Hematopoietic multipotent progenitor cell treated with erythropoietin and hydrocortisone succinate and interleukin-3 and kit ligand, for 8 days (in vitro differentiated cells): Measurements from ENCODE around the gene DOCK4.
A peak's percentile ranks its signal among the peaks of the same experiment; 100 is the strongest.

Source experiments
- DNase-seq: peaks from one replicate; pipeline ENCODE4 v3.0.0-alpha.2; 2015

The DOCK4 gene

DNA sequence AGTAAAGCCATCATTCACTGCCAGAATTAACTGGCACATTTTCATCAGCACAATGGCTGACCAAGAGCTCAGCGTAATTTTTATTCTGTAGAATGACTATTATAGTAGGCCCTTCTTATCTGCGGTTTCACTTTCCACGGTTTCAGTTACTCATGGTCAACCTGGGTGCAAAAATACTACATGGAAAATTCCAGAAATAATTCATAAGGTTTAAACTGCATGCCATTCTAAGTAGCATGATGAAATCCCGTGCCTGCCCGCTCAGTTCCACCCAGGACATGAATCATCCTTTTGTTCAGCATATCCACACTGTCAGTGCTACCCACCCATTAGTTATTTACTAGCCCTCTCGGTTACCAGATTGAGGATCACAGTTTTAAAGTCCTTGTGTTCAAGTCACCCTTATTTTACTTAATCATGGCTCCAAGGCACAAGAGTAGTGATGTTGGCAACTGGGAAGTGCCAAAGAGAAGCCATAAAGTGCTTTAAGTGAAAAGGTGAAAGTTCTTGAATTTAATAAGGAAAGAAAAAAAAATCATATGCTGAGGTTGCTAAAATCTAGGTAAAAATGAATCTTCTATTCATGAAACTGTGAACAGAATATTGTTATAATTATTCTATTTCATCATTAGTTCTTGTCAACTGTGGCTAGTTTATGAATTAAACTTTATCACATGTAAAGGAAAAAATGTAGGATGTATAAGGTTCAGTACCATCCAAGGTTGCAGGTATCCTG is 204.9 kb downstream of the DOCK4 start:
- DNase-seq = no peak

DNA sequence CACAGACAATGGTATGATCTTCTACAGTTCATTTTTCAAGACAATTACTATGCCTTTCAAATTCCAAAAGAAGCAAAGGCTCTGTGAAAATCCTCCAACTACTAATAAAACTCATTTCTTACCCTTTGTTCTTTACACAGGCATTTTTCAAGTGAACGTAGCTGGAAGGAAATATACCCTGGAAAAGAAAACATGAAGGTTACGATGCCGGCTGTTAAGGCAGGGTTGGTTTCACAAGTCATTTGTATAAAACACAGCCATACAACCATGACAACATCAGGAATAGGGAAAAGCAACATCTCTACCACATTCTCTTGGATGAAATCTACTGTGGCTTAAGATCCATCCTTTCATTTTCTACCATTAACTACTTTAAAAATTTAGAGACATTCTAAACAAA is 207.9 kb downstream of the DOCK4 start:
- no peak for DNase-seq

DNA sequence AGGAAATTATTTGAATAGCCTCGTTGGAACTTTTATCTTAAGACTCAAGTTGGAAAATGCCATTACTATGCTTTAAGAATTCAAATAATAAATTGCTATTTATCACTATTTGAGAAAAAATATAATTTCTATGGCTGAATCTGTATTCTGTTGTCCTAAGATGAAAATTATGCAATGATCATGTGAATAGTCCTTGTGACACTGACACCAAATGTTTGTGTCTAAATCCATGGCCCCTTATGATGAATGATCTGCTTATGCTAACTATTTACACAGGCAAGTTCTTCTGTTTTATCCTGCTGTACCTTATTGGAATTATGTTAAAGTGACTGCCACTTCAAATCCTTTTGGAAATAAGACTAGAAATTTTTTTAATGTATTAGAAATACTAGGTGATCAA is 208.7 kb downstream of the DOCK4 start:
- DNase-seq = no peak

DNA sequence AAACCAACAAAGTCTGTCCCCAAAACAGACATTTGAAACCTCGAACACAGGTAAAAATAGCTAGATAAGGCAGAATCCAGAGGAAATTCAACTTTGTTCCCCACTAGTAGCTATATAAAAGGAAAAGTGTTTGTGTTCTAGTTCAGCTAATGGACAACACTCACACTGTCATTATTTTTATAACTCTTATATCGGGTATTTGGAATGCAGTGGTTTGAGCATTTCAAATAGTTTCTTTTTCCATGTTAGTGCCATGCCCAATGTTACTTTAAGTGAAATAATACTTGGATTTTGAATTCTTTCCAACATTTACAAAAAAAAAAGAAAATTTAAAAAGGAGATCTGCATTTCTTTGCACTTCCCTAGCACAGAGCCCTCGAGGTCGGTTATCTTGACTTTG is 213.6 kb downstream of the DOCK4 start:
- DNase-seq = no peak

DNA sequence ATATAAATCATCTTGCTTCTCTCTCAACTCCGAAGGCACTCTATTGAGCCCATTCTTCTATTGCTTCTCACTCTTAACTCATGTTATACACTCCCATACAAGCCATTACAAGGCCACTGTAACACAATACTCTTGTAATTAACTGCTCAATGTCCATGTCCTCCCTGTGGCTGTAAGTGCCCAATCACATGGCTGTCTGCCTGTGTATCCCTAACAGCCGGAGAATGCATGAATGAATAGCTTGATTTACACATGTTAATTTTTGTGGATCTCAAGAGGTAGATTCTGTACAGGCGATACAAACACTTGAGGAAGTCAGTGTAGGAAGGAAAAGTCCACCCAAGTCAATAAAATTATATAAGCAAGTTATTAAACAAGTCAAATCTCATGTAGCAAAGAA is 215.6 kb downstream of the DOCK4 start:
- no peak for DNase-seq

DNA sequence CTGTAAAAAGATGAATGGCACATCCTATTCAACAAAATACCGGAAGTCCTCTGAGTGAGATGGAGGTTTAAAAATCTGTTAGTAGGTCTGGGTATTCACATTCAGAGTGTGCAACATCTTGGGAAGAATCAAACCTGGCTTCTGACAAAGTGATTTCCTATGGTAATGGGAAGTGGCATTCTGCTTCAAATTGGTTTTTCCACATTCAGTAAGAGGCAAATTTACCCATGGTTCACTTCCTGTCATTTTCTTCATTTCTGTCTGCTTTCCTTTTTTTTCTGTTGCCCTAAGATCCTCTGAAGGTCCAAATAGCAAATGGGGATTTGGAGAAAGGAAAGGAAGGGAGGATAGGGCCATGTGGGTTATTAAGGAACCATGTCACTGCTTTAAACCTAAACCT is 218.3 kb downstream of the DOCK4 start:
- no peak for DNase-seq

DNA sequence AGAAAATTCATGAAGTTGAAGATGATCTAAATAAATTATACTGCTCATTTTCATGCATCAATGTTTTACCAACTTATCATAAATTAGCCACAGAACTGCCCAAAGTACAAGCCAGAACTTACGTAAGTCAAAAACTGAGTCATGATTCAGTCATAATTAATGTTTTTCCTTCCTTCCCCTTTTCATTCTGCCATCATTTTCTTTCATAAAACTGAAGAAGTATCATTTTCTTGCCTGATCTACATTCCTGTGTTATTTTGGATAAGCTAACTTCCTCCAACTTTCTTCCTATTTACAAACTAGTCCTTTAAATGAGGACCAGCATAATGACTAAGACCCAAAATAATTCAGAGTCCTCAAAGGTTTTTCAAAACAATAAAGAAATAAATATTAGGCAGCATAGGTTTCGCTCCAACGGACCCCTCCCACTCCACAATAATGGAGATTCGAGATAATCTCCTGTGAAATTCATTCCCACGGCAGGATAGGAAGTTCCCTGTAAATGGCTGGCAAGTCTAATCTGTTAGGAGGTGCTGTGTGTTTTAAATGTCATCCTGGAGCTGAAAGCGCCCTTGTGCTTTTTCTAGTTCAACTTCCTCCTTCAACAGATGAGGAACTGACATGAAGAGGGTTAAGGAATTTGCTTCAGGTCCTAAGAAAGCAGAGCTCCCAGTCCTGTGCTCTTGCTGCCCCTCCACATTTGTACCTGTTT is 218.9 kb downstream of the DOCK4 start:
- no peak for DNase-seq

DNA sequence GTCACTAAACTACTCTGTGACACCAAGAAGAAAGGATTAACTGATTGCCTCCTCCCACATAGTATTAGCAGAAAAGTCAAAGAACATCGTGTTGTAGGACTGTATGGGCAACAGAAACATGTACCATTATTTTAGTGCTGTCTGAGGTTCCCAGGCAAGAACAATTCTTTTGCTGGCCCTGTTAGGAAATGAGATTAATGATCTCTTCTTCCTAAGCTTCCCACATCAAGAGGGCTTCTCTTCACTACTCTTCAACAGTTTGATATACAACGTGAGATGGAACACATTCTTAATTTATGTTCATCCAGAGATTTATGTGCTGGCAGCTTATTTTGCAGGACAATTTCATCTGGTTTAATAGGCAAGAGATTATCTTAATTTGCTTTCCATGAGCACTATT is 219.6 kb downstream of the DOCK4 start:
- no peak for DNase-seq

DNA sequence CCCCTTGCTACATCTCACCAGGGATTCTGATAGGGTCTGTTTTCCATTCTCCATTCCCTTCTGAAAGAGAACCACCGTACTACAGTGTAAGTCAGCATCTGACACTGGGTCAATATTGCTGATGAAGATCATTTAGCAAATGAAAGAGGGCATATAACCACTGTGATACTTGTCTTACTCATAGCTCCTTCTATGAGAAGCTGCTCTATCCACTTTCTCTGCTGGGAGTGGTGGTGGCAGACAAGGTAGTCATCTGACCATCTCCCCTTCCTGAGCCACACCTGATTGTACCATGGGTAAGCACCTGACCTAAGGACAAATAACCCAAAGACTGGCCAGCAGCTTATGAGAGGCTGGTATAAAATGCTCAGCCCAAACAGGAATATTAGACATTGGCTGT is 220.4 kb downstream of the DOCK4 start:
- no peak for DNase-seq

DNA sequence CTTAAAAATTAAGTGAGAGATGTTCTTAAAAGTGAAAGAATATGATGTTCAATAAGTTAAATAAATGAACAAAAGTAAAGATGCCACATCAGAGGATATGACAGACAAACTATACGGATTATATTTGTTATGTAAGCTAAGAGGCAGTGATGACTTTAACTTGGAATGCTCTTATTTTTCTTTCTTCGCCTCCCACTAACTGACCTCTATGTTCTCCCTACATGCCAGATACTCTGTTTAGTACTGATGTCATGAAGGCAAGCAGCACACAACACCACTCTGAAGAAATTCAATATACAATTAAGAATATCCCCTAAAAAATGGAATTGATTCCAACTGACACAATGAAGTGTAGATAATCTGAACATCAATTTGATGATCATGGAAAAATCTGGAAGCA is 223.4 kb downstream of the DOCK4 start:
- no peak for DNase-seq

DNA sequence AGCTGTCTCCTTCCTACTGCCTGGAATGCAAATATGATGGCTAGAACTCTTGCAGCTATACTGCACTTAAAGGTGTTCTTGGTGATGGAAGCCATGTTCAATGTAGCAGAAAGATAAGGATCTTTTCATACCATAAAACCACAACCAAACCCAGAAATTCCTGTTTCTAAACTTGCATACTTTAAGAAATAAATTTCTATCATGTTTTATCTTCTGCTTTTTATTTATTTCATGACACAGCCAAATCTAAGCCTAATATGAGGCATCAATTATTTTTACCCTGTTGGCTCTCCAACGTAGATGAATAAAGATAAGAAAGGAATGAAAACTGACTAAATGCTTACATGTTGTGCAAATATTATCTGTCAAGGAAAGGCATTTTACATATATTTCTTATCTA is 224.1 kb downstream of the DOCK4 start:
- no peak for DNase-seq

DNA sequence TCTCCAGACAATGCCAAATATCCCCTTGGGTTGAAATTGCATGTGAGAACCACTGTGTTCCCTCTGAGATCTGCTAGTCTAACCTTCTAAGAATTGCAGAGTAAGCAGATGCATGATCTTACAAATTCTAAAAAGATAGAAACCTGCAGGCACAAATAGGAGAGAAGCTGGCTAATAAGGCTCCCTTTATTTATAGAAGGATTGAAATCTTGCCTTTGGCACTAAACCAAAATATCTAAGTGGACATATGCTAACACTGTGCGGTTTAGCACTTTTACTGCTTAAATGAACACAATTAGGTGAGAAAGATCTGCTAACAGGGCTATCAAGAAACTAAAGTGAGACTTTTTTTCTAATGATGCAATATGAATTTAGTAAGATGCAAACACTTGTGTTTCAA is 225.5 kb downstream of the DOCK4 start:
- DNase-seq = no peak

DNA sequence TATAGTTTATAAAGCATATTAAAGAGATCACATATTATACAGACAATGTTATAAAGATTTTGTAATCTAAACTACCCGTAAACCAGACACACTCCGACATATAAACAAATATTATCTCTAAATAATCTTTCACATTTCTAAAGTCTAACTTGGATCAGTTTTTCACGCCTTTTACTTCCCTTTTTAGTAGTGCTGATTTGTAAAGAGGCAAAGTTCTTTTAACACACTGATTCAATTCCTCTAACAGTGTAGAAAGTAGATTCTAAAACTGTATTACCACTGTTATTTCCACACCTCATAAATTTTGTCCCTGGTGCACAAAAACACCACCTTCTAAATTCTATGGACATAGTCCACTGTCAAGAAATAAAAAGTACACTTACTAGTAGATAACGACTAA is 230.9 kb downstream of the DOCK4 start:
- DNase-seq = no peak

DNA sequence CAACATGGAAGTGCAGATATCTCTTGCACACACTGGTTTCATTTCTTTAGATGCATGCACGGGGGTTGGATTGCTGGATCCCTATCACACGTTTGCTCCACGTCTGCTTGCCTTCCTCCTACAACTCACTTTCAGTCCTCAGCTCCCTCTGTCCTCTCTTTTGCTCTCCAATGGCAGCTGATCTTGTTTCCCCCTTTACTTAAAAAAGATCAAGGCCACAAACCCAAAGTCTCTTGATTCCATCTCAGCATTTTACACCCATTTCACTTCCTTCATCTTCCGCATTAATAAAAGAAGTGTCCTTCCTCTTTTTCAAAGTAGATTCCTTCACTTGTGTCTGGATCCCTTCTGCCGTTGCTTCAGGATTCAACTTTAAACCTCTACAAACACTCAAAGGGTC is 245.2 kb downstream of the DOCK4 start:
- DNase-seq = no peak

DNA sequence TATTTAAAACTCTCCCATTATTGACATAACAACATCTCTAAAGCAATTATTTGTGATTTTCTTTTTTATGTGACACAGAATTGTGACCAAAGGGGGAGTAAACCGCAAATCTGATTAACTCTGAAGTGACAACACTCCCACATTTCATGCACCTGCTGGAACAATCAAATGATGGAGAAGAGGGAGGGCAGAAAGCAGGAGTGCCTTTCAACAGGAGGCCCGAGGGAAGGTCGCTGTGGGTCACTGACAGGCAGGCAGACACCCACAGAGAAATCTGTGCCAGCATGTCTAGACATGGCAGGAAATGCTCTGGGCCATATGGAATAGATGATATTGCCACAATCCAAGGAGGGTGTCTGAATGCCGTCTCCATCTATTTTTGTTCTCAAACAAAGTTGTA is 247.3 kb downstream of the DOCK4 start:
- no peak for DNase-seq

DNA sequence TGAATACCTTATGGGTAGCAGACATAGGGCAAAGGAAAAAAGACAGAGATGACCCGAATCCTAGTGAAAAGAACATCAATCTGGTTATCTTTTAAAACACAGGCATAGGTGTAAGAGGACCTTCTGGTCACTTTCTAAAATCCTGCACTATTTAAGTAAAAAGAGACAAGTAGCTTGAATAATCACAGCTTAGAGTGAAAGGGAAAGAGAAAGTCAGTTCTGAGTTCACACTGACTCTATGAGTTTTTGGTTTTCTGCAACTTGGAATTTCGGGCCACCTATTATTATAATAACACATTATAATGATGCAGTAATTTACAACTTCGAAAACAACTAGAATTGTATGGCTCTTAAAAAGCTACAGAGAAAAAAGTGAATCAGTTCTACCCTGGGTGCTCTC is 247.8 kb downstream of the DOCK4 start:
- no peak for DNase-seq

DNA sequence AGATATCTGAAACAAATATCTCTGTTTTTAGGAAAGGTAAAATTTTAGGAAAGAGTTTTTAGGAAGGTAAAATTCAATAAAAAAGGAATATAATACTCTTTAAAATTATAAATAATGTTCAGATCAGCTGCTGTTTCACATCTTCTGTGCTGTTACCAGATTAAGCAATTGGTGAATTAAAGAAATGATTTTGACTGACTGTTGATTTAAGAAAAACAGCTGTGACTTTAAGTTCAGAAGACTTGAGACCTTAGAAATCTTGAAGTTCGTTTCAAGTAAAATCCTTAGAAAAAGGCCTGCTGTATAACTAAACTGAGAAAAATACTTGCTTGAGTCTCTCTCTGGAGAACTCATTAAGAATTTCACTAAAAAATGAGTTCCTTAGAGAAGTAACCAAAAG is 250.6 kb downstream of the DOCK4 start:
- no peak for DNase-seq

DNA sequence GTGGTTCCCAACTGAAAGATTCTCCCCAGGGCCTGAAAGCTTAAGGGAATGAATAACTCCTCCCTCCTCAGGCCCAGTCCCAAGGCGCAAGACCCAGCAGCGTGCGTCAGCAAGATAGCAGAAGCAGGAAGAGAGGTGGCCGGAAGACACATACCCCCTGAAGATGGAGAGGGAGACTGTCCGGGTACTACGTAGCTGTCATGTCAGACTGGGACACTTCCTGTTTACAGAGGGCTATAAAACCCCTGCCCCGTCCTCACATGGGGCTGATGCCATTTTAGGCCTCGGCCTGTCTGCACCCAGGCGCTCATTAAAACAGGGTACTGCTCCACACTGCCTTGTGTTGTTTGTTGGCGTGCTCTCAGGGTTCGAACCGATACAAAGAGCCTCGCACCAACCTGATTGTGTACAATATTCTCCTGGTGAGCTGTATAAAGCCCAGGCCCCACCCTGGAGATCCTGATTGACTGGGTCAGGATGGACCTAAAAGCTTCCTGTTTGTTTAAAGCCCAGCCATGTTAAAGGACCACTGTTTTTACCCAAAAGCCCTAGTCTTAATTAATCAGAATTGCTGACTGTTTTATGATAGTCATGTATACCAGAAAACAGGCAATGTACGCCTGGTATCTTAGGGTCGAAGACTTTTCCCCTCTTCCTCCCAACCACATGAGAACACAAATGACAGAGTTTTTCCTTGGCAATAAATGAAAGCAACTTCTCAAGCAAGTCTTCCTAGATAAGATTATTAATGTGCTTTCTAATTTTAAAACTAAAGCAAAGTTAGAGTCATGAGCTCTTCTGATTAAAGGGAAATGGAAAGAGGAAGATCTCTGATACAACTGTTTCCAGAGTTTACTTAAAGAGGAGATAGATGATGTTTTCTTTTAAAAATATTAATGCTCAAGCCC is 251.5 kb downstream of the DOCK4 start:
- DNase-seq = no peak

DNA sequence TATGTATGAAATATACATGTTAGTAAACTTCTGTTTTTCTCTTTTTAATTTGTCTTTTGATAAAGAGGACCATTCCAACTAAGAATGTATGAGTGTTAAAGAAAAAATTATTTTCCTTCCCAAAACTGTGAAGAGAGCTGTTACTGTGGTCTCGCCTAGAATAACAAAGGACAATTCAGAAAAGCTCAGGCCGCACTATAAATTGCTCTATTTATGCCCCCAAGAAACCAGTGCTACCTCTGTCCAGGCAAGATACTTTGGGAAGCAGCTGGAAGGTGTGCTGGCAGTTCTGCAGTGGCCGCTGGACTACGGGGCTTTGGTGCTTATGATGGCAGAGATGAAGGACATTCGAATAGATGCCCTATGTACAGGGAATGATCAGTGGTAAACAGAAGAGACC is 252.1 kb downstream of the DOCK4 start:
- DNase-seq = no peak

DNA sequence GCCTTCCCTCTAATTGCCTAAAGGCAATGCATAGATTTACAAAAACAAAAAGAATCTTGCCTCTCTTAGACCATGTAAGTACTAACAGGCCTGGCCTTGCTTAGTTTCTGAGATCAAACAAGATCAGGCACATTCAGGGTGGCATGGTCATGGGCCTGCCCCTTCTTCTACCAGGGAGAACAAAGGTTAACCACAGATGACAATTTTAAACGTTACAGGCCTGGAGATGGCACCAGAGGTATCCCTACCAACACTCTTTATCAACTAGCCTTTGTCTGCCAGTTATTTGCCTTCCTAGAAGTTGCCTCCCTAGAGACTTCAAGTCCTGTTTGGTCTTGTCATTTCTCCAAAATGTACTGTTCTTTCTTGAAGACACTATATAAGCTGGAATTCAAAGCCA is 252.6 kb downstream of the DOCK4 start:
- peak; percentile 10 for DNase-seq

DNA sequence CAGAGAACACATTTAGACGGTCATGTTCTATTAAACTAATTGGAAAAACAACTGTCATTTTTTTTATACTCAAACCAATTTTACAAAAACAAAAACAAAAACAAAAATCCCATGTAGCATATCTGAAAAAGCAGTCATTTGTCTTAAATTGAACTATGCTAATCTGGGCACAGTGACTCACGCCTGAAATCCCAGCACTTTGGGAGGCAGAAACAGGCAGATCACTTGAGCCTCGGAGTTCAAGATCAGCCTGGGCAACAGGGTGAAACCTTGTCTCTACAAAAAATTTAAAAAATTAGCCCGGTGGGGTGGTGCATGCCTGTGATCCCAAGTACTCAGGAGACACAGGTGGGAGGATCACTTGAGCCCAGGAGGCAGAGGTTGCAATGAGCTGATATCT is 253.4 kb downstream of the DOCK4 start:
- no peak for DNase-seq

DNA sequence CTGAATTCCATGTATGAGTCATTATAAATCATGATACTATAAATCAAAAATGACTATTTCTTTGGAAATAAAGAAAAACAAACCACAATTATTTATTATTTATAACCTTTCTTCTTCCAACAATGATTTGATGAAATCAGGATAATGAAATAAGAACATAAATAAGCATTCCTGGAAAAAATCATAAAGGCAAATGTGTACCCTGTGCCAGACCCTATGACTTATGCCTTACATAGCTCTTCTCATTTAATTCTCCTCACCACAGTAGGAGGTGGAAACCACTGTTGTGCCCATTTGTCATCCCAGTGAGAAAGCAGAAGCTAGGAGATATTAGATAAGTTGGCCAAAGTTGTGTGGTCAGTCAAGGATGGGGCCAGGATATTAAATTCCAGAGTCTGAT is 255.1 kb downstream of the DOCK4 start:
- DNase-seq = no peak

DNA sequence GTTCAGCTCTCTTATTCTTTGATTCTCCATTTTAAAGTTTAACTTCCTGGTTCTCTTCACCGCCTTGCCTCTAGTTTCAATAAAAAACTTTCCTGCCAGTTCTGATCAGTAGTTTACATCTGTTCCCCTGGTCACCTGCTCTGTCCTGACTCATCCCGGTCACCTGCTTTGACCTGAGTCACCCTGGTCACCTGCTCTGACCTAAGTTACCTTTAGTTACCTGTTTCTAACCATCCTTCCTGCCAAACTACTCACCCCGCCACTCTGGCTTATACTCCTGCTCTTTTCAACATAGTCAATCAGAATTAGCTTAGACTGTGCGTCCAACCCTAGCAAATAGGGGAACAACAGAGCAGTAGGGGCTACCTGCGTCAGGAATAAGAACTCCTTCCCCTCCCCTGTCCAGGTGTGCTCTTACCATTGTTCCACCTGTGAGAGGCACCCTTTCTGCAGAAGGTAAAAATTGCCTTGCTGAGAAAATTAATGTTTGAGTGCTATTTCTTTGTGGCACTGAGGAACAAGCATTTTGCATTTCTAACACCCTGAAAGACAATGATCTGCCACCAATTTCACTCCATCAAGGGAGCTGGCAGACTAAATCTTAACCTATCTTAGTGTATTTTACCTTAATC is 263.6 kb downstream of the DOCK4 start:
- no peak for DNase-seq
